NCI-H146 (cell line): ENCODE results near the gene HOXB6.
A peak's percentile ranks its signal among the peaks of the same experiment; 100 is the strongest.

Source experiments
- DNase-seq: peaks from one replicate; lab custom pipeline; 2025; lab: John Stamatoyannopoulos, UW

Gene HOXB6

GRCh38 chr17:48621410-48622392 lies 16.9 kb upstream of the HOXB6 start:
- no peak for DNase-seq

DNA sequence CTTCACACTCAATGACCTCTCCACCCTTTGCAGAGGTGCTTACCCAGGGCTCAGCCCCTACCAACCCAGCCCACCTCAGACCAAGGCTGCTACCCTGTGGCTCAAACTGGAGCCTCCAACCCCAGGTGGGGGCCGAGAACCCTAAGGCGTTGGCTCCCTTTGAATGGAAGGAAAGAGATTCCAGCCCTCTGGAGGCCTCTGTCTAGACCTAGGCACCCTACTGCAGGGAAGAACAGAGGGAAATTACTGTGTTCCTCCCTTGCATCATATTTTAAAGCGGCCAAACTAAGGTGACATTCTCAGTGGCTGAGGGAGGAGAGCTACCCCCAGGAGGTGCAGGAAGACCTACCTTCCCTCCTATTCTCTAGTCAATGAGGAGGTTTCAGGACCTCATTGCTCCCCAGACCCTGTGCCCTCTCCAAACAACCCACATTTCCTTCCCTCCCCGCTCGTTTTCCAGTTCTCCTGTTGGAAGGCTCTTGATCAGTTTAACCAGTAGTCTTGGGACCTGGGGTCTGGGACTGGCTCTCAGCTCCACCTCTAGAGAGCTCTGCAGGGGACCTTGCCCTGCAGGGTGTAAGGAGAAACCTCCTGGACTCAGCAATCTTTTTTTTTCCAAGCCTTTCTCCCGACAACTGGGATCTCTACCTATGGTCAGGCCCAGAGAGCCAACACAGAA lies 15.8 kb upstream of the HOXB6 start:
- DNase-seq = no peak

DNA sequence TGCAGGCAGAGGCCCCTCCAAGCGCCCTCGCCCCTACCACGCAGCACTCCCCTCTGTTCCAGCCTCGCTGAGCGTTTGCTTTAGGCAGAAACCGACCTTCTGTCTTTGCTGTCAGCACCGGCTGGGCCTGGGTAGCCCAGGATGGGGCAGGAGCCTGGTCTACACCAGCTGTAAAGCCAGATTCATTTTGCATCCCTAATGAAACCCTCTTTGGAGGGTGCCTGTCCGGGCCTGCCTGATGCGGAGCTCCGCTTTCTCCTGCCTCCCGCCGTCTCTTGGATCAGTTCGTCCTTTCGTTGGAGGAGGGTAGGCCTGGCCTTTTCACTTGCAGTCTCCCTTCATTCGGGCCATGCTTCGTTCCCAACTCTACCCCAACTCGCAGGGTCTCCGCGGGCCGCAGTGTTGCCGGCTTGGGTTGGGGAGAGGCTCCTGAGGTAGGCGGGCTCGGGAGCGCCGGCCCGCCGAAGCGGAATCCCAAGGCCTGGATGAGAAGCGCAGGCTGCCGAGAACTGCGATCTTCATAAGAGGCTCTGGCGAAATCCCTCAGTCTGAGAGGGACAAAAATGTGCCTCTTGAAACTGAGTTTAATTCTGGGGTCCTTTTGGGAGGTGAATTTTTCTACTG lies 15.2 kb upstream of the HOXB6 start:
- DNase-seq = no peak

- peak; percentile 81 for DNase-seq
These were observed 13.6 kb upstream of the HOXB6 start for GRCh38 chr17:48618256-48618896.

DNA sequence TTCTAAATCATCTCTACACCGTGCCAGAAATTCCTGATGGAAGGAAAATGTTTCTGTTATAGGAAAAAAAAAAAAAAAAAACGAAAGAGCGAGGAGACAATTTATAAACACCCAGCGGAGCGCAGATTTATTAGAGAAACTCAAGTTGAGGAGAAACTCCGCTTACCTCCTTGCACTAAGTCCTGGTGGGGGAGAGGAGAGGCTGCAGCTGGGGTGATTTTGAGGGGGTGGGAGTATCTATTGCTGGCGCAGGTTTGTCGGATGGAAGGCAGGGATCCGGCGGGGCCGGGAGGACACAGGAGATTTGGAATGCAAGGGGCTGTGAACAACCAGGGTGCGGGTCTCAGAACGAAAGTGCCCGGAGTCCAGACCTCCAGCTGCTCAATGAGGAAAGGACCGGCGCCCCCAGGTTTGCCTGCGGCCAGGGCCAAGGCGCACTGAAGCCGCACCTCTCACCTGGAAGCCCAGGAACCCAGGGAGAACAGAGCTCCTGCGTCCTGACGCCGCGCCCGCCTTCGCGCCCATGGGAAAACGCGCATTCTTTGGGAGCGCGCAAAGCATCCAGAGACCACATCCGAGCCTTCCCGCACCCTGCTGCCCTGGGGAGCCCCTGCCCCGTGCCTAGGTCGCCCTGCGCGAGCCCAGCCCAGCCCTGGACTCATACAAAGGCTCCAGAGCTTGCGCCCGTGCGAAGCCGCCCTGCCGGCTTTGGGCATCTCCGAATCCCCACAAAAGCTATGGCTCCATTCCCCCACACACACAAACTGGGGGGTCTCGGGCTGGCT lies 12.9 kb upstream of the HOXB6 start:
- DNase-seq = peak; percentile 43

GRCh38 chr17:48616717-48617470 lies 12.1 kb upstream of the HOXB6 start:
- no peak for DNase-seq

DNA sequence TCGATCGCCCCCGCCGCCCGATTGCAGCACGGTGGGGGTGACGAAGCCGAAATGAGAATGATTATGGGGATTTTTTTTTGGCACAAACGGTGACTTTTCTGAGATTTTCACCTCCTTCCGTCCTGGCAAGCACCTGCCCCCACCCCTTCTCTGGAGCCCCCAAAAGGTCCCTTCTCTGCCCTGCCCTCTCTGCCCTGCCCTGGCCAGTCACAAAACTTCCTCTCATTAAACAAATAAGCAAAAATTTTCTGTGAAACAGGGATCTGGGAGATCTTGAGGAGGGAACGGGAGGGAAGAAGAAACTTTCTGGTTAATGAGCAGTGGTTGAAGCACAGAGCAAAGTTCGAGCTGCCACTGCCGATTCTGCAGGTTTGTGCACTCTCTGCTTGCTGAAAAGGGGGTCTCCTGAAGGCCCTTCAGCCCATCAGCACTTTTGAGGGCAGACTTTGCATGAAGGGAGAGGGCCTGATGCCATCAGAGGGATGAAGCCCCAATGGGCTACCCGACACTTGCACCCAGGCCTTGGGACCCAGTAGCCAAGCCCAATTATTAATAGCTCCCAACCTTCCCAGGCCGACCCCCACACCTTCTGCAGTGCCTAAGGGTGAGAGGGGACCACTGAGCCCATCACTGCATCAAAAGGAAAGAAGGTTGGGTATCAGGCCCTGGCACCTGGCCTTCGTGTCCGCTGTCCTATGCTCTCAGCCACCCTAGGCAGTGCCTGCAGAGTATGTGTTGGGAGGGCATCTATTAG lies 11.4 kb upstream of the HOXB6 start:
- DNase-seq = no peak

- no peak for DNase-seq
These were observed 10.5 kb upstream of the HOXB6 start, which contains the start of gene HOXB8 for GRCh38 chr17:48615047-48615962. Gene HOXB8, minus strand, starts transcription at chr17:48615292. Its CDS starts 588 bp downstream, at chr17:48614704.

DNA sequence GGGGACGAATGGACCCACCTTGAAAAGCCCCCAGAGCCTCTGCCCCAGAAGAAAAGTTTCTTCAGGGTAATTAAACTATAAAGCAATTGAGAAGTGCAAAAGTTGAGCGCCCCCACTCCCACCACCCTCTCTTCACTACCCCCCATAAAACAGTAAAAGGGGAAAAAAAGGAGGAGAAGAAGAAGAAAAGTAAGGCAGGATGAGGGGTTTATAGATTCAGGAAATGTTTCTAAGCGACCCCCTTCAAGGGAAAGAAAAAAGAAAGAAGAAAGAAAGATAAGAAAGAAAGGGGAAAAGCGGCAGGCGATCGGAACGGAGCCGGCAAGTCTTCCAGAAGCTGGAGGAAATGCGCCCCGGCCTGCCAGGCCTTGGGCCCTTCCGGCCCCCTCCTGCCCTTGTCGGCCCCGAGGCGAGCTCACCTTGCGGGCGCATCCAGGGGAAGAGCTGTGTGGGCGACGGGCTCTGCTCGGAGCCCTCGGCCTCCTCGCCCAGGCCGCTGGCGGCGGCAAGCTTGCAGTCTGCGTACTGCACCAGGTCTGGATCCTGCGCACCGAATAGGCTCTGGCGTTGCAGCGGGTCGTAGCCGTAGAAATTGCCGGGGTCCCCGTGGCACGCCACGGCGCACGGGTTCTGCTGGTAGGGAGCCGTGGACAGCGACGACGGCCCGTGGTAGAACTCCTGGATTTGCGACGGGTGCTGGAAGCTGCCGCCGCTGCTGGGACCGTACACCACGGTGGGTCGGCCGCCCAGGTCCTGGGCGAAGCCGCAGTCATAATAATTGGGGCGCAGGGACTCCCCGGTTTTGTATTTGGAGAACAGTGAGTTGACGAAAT lies 9.3 kb upstream of the HOXB6 start:
- no peak for DNase-seq

- no peak for DNase-seq
These were observed 8.3 kb upstream of the HOXB6 start for GRCh38 chr17:48612854-48613691.

DNA sequence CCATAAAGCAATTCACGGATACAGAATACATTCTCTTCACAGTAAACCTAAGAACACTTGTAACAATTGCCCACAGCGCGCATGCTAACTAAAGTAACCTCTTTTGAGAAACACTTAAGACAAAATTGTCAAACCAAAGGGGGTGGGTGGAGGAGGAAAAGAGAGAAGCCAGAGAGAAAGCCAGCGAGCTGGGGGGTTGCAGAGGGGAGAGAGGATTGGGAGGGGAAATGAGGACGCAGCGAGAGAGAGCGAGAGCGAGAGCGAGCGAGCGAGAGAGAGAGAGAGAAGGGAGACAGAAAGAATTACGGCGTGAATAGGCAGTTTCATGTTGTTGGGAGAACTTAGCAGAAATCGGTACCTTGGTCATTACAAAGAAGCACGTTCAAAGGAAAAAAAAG lies 7.7 kb upstream of the HOXB6 start:
- DNase-seq = peak; percentile 41

DNA sequence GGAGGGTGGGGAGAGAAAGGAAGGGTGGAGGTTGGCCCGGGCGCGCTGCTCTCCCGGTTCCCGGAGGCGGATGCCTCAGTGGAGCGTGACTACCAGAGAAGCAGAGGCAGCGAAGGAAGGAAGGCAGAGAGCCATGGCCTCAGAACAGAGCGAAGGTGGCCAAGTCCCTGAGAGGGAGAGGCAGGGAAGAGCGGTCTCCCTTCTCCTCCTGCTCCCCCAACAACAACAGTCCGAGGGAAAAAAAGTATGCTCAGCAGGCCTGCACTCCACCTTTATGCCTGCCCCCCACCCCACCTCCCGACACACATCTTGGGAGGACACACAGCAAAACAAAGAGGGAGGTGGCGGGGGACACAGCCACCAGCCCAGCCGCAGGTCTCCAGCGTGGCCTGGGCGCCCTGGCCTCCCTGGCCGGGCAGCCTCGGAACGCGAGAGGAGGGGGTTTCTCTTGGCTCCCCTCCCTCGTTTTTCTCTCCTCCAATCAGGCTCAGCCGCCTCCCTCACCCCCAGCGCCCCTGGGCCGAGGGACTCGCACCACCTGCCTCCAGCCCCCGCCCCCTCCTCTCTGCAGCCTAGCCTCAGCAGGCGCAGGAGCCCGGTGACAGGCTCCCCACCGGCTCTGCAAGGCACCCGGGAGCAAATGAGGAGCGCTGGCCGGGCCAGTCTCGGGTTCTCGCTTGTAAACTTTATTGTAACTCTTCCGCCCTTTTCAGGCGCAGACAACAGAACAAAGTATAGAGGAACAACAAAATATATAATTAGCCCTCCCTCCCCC lies 7.1 kb upstream of the HOXB6 start:
- peak; percentile 88 for DNase-seq

DNA sequence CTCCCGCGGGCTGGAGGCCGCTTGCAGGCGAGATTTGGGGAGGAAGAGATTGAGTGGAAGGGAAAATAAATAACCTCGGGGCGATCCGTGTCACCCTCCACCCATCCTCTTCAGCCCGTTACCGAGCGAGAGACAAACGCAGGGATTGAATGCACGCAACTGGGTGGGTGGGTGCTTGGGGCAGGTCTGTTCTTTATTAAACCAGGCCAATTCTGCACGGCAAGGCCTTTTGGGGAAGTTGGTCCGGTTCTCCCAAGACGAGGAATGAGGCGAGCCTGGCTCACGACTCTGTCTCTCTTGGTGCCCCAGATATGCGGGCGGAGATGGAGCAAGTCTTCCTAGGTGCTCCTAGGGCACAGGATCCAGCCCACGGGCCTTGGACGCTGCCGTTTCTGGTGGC lies 6.4 kb upstream of the HOXB6 start:
- DNase-seq = peak; percentile 59

GRCh38 chr17:48610282-48611211 lies 5.8 kb upstream of the HOXB6 start, which contains the start of gene HOXB7:
Gene HOXB7, minus strand, starts transcription at chr17:48611017. Its CDS starts 99 bp downstream, at chr17:48610918.
- peak; percentile 72 for DNase-seq

GRCh38 chr17:48609759-48610281 lies 5.0 kb upstream of the HOXB6 start:
- peak; percentile 57 for DNase-seq
